Mesodermal cell (in vitro differentiated cells): Measurements from ENCODE around the gene C1orf21.

Experiments used
- H3K27ac ChIP-seq: 2 replicates; pipeline ENCODE4 v1.7.0; 2013; ENCODE audit warnings: mild to moderate bottlenecking, low read depth, low read length, moderate library complexity; ENCODE audit not compliant: severe bottlenecking
- H3K36me3 ChIP-seq: 2 replicates; pipeline ENCODE4 v1.7.1; 2013; ENCODE audit warnings: mild to moderate bottlenecking, low read length, moderate library complexity; ENCODE audit not compliant: control insufficient read depth, insufficient read depth
- H3K4me1 ChIP-seq: one replicate; pipeline ENCODE4 v1.7.1; 2013; ENCODE audit warnings: mild to moderate bottlenecking, low read length; ENCODE audit not compliant: insufficient read depth, control insufficient read depth, poor library complexity, severe bottlenecking
- H3K4me3 ChIP-seq: 2 replicates; pipeline ENCODE4 v1.7.0; 2013; ENCODE audit warnings: low read length, control low read depth, mild to moderate bottlenecking; ENCODE audit not compliant: insufficient read depth, poor library complexity, severe bottlenecking; ENCODE audit errors: extremely low read depth
- H3K9me3 ChIP-seq: 2 replicates; pipeline ENCODE4 v1.7.1; 2013; ENCODE audit warnings: mild to moderate bottlenecking, low read length, moderate library complexity; ENCODE audit not compliant: control insufficient read depth
- WGBS, 2 experiments: methylation state at CpG; one replicate each; pipeline ENCODE4 v1.1.5; 2013; ENCODE audit warnings: missing lambda C conversion rate in 2 of 2; ENCODE audit not compliant: insufficient coverage in 2 of 2; 5-methylcytosine and 5-hydroxymethylcytosine counted together

The C1orf21 gene

DNA sequence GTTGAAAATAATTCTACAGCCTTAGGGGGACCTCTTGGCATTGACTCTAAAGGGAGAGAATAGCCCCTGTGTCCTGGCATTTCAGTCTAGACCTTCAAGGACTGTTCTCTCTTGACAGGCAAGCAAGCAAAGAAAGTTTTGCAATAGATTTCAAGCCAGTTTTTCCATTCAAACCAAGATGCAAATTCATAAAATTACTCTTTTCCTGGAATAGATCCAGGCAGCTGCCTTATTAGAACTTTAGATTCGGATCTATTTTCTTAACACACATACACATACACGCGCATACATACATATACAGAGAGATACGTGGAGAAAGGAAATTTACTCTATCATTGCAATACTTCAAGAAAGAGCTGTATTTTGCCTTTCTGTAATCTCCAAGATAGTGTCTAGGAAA lies 238.4 kb downstream of the C1orf21 start:
- no peak overlapping the region for H3K4me3 ChIP-seq
- no peaks in the 10 kb centered on the region for H3K9me3 ChIP-seq
- no CpG with 5 or more reads among the region's 4 CpGs for WGBS, 2 experiments
- H3K4me1 ChIP-seq = no peaks in the 10 kb centered on the region
- H3K36me3 ChIP-seq = no peaks in the 10 kb centered on the region
- no peak overlapping the region for H3K27ac ChIP-seq

GRCh38 chr1:184626076-184627006 lies 239.5 kb downstream of the C1orf21 start:
- 92 to 93% methylated on average over 12 of the region's 13 CpGs for WGBS, 2 experiments
- H3K36me3 ChIP-seq = no peaks in the 10 kb centered on the region

DNA sequence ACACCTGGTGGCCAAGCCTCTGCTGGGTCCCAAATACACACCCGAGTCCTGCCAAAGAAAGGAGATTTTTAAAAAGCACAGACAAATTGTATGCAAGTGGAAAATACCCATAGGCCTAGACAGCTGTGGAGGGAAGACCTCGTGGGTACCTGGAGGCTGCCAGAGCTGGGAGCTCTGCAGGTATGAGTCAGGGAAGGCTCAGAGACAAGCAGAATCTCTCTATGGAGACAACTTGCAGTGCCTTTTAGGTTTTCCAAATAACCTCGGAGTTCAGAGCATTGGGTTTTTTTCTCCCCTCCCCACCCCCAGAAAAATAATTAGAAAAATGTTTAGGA lies 240.1 kb downstream of the C1orf21 start:
- 91 to 100% methylated on average over 1 to 2 of the region's 3 CpGs for WGBS, 2 experiments

More at GRCh38 chr1:184626076-184627006, 239.5 kb downstream of the C1orf21 start:
- H3K4me3 ChIP-seq = no peak overlapping the region
- H3K4me1 ChIP-seq = no peaks in the 10 kb centered on the region
- no peak overlapping the region for H3K27ac ChIP-seq
- no peaks in the 10 kb centered on the region for H3K9me3 ChIP-seq

GRCh38 chr1:184629266-184629665 lies 242.4 kb downstream of the C1orf21 start:
- Histone ChIP-seq H3K4me1 (no peaks in the 10 kb centered on the region), H3K4me3 (no peak overlapping the region)
- WGBS, 2 experiments = 85 to 98% methylated on average over 3 to 4 of the region's 4 CpGs

More for the DNA sequence above, 240.1 kb downstream of the C1orf21 start:
- Histone ChIP-seq H3K4me1 (no peaks in the 10 kb centered on the region), H3K27ac (no peak overlapping the region), H3K4me3 (no peak overlapping the region), H3K9me3 (no peaks in the 10 kb centered on the region), H3K36me3 (no peaks in the 10 kb centered on the region)

DNA sequence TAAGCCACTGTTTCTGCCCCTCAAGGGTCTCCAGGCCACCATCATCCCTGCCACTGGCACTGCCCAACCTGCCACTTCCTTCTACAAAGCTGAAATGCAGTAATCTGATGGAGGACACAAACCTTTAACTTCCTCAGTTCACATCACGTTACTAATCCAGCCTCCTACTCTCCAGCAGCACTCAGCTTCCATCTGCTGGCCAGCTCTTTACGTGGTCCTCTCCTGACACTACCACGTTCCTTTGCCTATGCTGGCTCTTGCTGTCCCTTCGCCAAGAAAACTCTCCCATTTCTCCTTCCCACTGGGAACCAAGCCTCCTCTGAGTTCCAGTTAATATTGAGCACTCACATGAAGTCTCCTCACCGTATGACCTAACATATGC lies 243.8 kb downstream of the C1orf21 start:
- Histone ChIP-seq H3K4me1 (no peaks in the 10 kb centered on the region), H3K4me3 (no peak overlapping the region), H3K9me3 (no peaks in the 10 kb centered on the region), H3K27ac (no peak overlapping the region), H3K36me3 (no peaks in the 10 kb centered on the region)
- 88 to 94% methylated on average over 4 of the region's 5 CpGs for WGBS, 2 experiments

More at GRCh38 chr1:184629266-184629665, 242.4 kb downstream of the C1orf21 start:
- Histone ChIP-seq H3K36me3 (no peaks in the 10 kb centered on the region), H3K9me3 (no peaks in the 10 kb centered on the region), H3K27ac (no peak overlapping the region)

DNA sequence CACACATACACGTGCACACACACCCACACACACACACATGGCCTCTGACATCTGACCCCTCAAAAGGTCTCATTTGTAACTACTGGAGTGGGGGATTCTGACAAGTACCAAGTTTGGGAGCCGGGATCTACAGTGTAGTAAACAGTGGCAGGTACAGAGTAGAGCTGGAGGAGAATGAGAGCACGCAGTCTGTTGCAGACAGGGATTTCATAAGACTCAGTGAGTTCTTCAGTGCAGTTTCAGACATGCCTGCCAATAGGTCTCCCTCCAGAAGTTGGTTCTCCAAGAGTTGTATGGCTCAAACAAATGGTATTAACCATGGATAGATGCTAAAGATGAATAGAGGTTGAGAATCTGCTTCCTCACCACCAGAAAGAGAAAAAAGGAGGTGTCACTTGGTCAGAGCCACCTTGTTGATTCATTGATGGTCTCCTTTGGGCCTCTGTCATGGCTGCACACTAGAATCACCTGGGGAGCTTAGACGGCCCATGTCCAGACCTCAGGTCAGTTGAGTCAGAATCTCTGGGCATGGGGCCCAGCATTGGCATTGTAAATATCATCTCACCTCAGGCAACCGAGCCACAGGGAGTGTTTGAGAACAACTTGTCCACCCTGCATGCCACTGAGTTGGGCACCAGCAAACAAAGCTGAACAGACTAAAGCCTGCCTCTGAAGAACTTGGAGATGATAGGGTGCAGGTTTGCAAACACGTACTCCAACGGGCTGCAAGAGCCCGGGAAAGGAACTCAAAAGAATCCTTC lies 245.8 kb downstream of the C1orf21 start:
- H3K27ac ChIP-seq = no peak overlapping the region
- 94% methylated on average over 5 to 7 of the region's 8 CpGs for WGBS, 2 experiments
- no peaks in the 10 kb centered on the region for H3K4me1 ChIP-seq
- peaks cover 4% of the 10 kb centered on the region for H3K9me3 ChIP-seq
- no peak overlapping the region for H3K4me3 ChIP-seq
- no peaks in the 10 kb centered on the region for H3K36me3 ChIP-seq

DNA sequence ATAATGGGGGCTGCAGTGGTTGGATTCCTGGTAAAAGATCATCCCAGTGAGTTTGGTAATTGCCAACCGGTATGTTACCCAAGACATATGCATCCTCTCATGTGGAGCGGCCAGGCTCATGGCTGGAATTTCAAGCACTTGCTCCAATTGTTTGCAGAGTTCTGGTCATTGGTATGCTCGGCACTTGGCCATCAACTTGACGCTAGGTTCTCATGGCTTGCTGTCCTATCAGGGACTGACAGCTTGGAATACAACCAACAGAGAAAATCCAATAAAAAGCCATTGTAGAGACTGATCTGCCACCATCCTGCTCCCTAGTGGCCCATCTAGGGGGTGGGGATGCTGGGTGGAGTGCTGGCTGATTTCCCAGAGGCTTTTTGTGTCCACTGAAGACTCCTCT lies 247.0 kb downstream of the C1orf21 start:
- WGBS, 2 experiments = 88 to 96% methylated on average over 4 of the region's 4 CpGs
- Histone ChIP-seq H3K27ac (no peak overlapping the region), H3K9me3 (peaks cover 10% of the 10 kb centered on the region), H3K4me3 (no peak overlapping the region), H3K36me3 (no peaks in the 10 kb centered on the region), H3K4me1 (no peaks in the 10 kb centered on the region)

DNA sequence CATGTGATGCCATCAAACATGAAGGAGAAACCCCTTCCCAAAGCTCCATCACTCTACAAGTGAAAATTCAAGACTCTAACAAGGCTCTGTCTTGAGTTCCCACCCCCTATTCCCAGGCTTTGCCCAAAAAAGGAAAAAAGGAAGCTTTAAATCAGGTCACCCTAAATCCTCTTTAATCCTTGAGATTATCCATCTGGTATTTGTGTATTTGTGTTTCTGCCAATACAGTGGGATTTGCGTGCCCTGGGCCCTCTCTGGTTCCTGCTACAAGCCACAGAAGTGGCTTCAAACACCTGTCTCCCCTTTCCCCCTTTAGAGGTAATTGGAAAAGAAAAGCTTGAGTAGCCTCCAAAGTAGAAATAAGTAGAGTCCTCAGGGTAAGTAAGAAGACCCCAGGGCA lies 247.5 kb downstream of the C1orf21 start:
- no peak overlapping the region for H3K27ac ChIP-seq
- H3K4me3 ChIP-seq = no peak overlapping the region
- WGBS, 2 experiments = no CpG with 5 or more reads among the region's 1 CpG
- H3K4me1 ChIP-seq = no peaks in the 10 kb centered on the region
- peaks cover 10% of the 10 kb centered on the region for H3K9me3 ChIP-seq
- H3K36me3 ChIP-seq = no peaks in the 10 kb centered on the region

DNA sequence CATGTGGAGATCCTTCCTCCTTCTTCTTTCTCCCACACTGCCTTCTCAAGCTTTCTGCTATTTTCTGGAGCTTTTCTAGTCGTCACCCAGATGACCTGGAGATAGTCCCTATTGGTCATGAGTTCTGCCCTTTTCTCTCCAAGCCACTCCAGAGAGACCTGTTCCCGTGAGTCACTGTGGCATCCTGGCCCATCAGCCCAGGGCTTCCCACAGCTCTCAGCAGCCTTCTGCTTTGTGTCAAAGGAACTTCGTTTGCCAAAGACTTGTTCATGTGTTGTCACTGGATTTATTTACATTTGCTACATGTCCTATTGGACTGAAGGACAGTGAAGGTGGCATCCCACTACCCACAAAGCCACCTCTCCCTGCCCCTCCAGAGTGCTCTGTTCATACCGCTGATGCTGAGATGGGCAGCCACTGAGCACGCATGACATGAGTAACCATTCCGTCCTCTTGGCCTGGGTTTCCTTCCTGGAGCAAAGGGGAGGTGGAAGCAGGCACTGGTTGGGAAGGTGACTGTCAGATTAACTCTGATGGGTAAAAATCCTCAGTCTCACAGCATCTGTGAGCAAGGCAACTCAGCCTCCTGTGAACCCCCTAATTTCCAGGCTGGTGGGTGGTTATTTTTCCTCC lies 248.6 kb downstream of the C1orf21 start:
- Histone ChIP-seq H3K9me3 (peaks cover 10% of the 10 kb centered on the region), H3K36me3 (no peaks in the 10 kb centered on the region), H3K4me1 (no peaks in the 10 kb centered on the region), H3K4me3 (no peak overlapping the region), H3K27ac (no peak overlapping the region)
- WGBS, 2 experiments = 96 to 100% methylated on average over 1 to 5 of the region's 6 CpGs

DNA sequence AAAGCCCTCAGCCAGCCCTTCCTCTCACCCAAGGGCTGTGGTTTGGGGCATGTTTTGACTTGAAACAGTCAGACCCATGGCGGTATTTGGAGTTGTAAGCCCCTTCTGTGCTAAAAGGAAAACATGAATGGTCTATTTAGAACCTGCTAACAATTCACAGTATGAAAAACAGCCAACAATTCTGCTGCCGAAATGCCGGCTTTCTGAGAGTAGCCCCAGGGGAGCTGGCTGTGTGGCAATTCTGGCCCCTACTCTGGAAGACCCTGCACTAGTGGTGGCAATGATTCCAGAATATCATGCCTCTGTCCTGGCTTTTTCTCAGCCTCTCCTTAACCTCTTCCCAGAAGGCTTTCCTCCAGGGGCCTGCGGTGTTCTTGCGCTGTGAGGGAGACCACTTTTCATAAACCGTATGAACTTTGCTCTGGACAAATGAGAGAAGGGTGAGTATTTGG lies 249.2 kb downstream of the C1orf21 start:
- no peaks in the 10 kb centered on the region for H3K4me1 ChIP-seq
- no peak overlapping the region for H3K4me3 ChIP-seq
- peaks cover 10% of the 10 kb centered on the region for H3K9me3 ChIP-seq
- H3K36me3 ChIP-seq = no peaks in the 10 kb centered on the region
- WGBS, 2 experiments = 87 to 88% methylated on average over 2 of the region's 6 CpGs
- H3K27ac ChIP-seq = no peak overlapping the region
